ENCODE data around the gene CLASP1.
"Not testable (repeated sequence)": the region's sequence is repeated elsewhere in the genome, so short reads cannot be mapped to it uniquely, and the experiment has no call there.

Gene CLASP1

DNA sequence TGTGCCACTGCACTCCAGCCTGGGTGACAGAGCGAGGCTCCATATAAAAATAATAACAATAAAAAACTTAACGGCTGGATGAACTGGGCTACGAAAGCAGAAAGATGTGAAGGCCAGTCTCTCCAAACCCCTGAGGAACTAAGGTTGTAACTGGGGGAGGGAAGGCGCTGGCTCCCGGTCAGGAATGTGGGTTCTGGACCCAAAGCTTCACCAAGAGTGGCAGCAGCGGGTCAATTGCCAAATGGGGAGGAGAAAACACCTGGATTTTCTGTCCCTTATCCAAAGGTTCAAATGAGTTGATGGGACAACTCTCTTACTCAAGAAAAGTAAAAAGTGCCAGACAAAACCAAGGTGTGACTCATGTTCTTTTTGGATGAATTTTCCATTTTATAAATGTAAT is 304.2 kb downstream of the CLASP1 start:
- no peak overlapping the region for H3K4me3 ChIP-seq (ENCODE audit: low read depth, low read length)
- no peak for DNase-seq (ENCODE audit: low read depth)
- TF ChIP-seq, protein P1, sequence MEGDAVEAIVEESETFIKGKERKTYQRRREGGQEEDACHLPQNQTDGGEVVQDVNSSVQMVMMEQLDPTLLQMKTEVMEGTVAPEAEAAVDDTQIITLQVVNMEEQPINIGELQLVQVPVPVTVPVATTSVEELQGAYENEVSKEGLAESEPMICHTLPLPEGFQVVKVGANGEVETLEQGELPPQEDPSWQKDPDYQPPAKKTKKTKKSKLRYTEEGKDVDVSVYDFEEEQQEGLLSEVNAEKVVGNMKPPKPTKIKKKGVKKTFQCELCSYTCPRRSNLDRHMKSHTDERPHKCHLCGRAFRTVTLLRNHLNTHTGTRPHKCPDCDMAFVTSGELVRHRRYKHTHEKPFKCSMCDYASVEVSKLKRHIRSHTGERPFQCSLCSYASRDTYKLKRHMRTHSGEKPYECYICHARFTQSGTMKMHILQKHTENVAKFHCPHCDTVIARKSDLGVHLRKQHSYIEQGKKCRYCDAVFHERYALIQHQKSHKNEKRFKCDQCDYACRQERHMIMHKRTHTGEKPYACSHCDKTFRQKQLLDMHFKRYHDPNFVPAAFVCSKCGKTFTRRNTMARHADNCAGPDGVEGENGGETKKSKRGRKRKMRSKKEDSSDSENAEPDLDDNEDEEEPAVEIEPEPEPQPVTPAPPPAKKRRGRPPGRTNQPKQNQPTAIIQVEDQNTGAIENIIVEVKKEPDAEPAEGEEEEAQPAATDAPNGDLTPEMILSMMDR (IDR thresholded peaks at IDR 0.05; ENCODE audit: control insufficient read depth, extremely low read depth, insufficient read depth), result no peak

- not testable (repeated sequence) for DNase-seq (ENCODE audit: low read depth); H3K4me3 ChIP-seq (ENCODE audit: low read depth, low read length)
These were observed 305.3 kb downstream of the CLASP1 start for GRCh38 chr2:121343828-121344399.

DNA sequence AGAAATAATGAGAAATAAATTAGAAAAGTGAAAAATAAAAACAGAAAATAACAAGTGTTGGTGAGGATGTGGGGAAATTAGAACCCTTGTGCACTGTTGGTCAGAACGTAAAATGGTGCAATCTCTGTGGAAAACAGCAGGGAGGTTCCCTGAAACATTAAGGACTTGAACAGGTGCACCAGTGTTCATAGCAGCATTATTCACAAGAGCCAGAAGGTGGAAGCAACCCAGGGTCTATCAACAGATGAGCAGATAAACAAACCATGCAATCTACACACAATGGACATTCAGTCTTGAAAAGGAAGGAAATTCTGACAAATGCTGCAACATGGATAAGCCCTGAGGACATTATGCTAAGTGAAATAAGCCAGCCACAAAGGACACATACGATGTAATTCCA is 306.1 kb downstream of the CLASP1 start:
- TF ChIP-seq, protein P1 (IDR thresholded peaks at IDR 0.05; ENCODE audit: control insufficient read depth, extremely low read depth, insufficient read depth), result no peak
- DNase-seq (ENCODE audit: low read depth), result no peak
- H3K4me3 ChIP-seq (ENCODE audit: low read depth, low read length), result no peak overlapping the region

DNA sequence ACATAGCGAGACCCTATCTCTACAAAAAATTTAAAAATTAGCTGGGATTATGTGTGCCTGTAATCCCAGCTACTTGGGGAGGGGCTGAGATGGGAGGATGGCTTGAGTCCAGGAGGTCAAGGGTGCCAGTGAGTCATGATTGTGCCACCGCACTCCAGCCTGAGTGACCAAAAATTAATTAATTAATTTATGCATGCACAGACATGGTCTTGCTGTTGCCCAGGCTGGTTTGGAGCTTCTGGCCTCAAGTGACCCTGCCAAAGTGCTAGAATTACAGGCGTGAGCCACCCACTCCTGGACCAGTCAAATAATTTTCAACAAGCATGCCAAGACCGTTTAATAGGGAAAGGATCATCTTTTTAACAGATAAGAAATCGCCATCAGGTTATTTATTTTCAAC is 306.5 kb downstream of the CLASP1 start:
- no peak for DNase-seq (ENCODE audit: low read depth)
- H3K4me3 ChIP-seq (ENCODE audit: low read depth, low read length), result no peak overlapping the region
- TF ChIP-seq, protein P1 (IDR thresholded peaks at IDR 0.05; ENCODE audit: control insufficient read depth, extremely low read depth, insufficient read depth), result no peak

- no peak overlapping the region for H3K4me3 ChIP-seq (ENCODE audit: low read depth, low read length)
- DNase-seq (ENCODE audit: low read depth), result no peak
- TF ChIP-seq, protein P1 (IDR thresholded peaks at IDR 0.05; ENCODE audit: control insufficient read depth, extremely low read depth, insufficient read depth), result no peak
These were observed 308.3 kb downstream of the CLASP1 start for GRCh38 chr2:121340926-121341325.

DNA sequence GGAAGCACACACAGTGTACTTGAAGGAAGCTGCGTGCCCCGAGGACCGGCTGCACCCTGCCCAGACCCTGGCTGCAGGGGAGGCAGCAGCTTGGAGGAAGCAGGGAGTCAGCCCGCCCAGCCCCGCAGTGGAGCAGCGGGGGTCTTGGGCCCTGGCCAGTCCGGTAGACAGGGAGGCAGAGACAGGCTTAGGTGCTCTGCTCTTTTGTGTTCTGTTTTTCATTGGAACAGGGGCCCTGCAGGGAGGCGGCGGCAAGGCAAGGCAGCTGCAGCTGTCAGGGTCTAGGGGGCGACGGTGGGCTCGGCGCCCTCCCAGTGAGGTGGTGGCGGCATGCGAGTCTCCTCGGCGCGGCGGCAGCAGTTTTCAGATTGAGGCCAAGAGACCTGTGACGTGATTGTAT is 311.0 kb downstream of the CLASP1 start:
- no peak for DNase-seq (ENCODE audit: low read depth)
- TF ChIP-seq, protein P1 (IDR thresholded peaks at IDR 0.05; ENCODE audit: control insufficient read depth, extremely low read depth, insufficient read depth), result no peak
- no peak overlapping the region for H3K4me3 ChIP-seq (ENCODE audit: low read depth, low read length)

- TF ChIP-seq, protein P1 (IDR thresholded peaks at IDR 0.05; ENCODE audit: control insufficient read depth, extremely low read depth, insufficient read depth), result no peak
- H3K4me3 ChIP-seq (ENCODE audit: low read depth, low read length), result no peak overlapping the region
- DNase-seq (ENCODE audit: low read depth), result no peak
These were observed 312.6 kb downstream of the CLASP1 start for GRCh38 chr2:121336528-121337294.

Measured in LNCaP clone FGC (cell line).